Kidney epithelial cell (primary cell): ENCODE data around the gene LDLRAD4. TPM values are rescaled to one million over a fixed set of nuclear protein-coding genes. Genes with fewer than 3 reads are reported as not detected.
A peak's percentile ranks its signal among the peaks of the same experiment; 100 is the strongest.

Experiments used
- DNase-seq: peaks from one replicate; pipeline ENCODE4 v3.0.0-alpha.2; 2010; ENCODE audit warnings: low read depth
- H3K27me3 ChIP-seq: 2 replicates; pipeline ENCODE4 v1.6.0; 2011; ENCODE audit warnings: low read length; ENCODE audit not compliant: control insufficient read depth, insufficient read depth
- H3K36me3 ChIP-seq: 2 replicates; pipeline ENCODE4 v1.5.1; 2011; ENCODE audit warnings: low read length; ENCODE audit not compliant: control insufficient read depth, insufficient read depth
- H3K4me3 ChIP-seq: 2 replicates; pipeline ENCODE4 v1.5.1; 2011; ENCODE audit warnings: low read depth, mild to moderate bottlenecking, control low read depth, low read length
- CTCF ChIP-seq: IDR thresholded peaks from 2 replicates; pipeline ENCODE4 v1.5.1; 2011; ENCODE audit warnings: mild to moderate bottlenecking, moderate library complexity, low read length, control low read depth, inconsistent platforms; ENCODE audit not compliant: insufficient read depth, poor library complexity, severe bottlenecking
- total RNA-seq: library from RNA; depleted of rRNA; stranded (reverse); fragments of >200 nt; gene quantifications from 2 replicates; pipeline ENCODE4 v1.2.3, GENCODE V29; 2015

The LDLRAD4 gene
- total RNA-seq, 1 donor from 2014 or later: 5.8 TPM

DNA sequence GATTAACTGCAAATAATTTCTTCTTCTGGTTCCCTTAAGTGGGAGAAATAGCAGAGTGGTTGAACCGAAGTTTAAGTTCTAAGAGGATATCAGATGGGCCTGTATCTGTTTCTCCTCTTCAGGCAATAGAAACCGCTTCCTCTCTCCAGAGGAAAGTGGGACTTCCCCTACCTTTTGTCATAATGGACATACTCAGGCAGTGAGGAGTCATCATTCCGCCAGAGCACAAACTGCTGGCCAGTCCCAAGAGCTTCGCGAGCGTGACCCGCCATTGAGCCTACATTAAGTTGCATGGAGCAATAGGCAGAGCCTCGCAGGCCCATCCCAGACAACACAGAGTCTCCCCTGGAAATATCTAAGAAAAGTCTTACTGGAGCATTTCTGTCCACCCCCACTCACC, 158.9 kb downstream of the LDLRAD4 start:
- Histone ChIP-seq H3K4me3 (no peak overlapping the region), H3K36me3 (no peaks in the 10 kb centered on the region), H3K27me3 (no peaks in the 10 kb centered on the region)
- no peak for TF ChIP-seq CTCF
- peak; percentile 25 for DNase-seq

GRCh38 chr18:13378150-13378549, 159.6 kb downstream of the LDLRAD4 start:
- no peak for TF ChIP-seq CTCF
- DNase-seq: no peak
- no peaks in the 10 kb centered on the region for H3K27me3 ChIP-seq
- no peaks in the 10 kb centered on the region for H3K36me3 ChIP-seq
- H3K4me3 ChIP-seq: no peak overlapping the region

- no peaks in the 10 kb centered on the region for H3K27me3 ChIP-seq
- TF ChIP-seq CTCF: no peak
- no peak overlapping the region for H3K4me3 ChIP-seq
- no peak for DNase-seq
- H3K36me3 ChIP-seq: no peaks in the 10 kb centered on the region
Measured at GRCh38 chr18:13379062-13379865, 160.7 kb downstream of the LDLRAD4 start.

- DNase-seq: no peak
Measured at GRCh38 chr18:13379930-13380690, 161.6 kb downstream of the LDLRAD4 start.

DNA sequence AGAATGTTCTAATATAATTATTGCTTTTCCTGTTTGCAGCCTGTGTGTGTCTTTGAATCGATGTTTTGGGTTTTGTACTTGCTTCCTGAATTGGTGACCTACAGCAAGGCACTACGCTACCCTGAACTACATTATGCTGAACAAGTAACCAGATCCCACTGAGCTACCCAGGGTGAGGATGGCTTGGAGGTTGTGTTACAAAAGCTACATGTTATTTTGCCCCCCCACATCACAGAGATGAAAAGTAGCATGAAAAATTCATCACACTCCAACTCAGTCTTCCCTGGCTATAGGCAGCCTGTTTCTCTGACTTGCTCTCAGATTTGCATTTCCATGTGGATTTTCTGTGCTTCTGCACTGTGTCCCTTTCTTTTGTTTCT, 162.1 kb downstream of the LDLRAD4 start:
- no peak for TF ChIP-seq CTCF
- Histone ChIP-seq H3K4me3 (no peak overlapping the region), H3K27me3 (no peaks in the 10 kb centered on the region), H3K36me3 (no peaks in the 10 kb centered on the region)
- no peak for DNase-seq

More at GRCh38 chr18:13379930-13380690, 161.6 kb downstream of the LDLRAD4 start:
- TF ChIP-seq CTCF: no peak
- Histone ChIP-seq H3K36me3 (no peaks in the 10 kb centered on the region), H3K4me3 (no peak overlapping the region), H3K27me3 (no peaks in the 10 kb centered on the region)
